GM19395 (cell line): ENCODE results near the gene SLAMF9.

Source experiments
- ATAC-seq: cut with Tn5 transposase; IDR thresholded peaks from one replicate; pipeline ENCODE4 v1.9.1; 2021; ENCODE audit warnings: mild to moderate bottlenecking, moderate library complexity; ENCODE audit not compliant: unreplicated experiment

SLAMF9 gene

GRCh38 chr1:159977364-159978106 lies 23.5 kb upstream of the SLAMF9 start:
- ATAC-seq, result no peak

DNA sequence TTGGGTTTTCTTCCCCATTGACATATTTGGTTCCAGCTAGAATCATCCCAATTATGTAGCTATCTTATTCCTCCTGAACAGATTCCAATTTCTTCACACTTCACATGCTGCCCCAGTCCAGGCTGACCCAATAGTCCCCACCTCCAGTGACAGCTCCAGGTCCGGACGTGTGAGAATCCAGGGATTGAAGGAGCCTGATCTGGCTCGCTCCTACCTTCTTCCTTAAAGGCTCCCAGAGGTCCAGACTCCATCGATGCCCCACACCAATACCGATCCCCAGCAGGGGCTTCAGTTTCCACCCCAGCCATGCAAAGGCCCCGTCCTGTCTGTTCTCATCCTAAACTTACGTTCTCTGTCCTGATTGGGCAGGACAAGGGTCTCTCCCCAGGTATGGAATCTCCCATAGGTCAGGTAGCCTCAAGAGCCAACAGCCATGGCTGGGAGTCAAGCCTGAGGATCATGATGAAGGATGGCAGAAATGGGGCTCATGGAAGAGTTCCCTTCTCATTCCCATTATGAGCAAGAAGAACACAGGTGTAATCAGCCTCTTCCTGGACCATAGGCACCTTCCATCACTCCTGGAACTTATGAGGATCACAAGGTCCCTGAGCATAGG lies 20.4 kb upstream of the SLAMF9 start:
- no peak for ATAC-seq

DNA sequence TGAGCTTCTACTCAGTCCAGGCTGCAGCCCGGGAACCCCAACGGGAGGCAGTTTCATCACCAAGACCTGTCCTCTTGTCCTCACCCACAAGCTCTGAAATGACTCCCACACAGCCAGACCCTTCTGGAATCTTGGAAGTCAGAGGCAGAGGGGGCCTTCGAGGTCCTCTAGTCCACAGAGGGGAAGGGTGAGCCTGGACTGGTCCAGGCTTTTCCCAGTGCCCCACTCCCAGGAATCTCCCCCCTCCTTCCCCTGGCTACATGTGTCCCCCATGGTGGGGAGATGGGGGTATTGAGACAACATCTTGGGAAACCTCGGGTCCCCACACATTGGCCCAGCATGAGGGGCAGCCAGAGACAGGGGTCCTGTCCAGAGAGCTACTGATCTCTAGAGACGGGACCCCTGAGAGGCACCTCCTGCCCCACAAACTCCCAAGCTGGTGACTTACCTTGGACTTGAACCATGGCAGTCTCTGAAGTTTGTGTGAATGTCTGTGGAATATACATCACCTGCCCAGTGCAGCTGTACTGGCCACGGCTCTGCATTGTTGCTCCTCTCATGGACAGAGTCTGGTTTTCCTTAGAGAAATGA lies 19.4 kb upstream of the SLAMF9 start:
- no peak for ATAC-seq

- no peak for ATAC-seq
These were observed 18.6 kb upstream of the SLAMF9 start for GRCh38 chr1:159972443-159973205.

GRCh38 chr1:159970932-159971342 lies 16.9 kb upstream of the SLAMF9 start:
- ATAC-seq, result no peak

GRCh38 chr1:159968901-159969300 lies 14.9 kb upstream of the SLAMF9 start:
- no peak for ATAC-seq

DNA sequence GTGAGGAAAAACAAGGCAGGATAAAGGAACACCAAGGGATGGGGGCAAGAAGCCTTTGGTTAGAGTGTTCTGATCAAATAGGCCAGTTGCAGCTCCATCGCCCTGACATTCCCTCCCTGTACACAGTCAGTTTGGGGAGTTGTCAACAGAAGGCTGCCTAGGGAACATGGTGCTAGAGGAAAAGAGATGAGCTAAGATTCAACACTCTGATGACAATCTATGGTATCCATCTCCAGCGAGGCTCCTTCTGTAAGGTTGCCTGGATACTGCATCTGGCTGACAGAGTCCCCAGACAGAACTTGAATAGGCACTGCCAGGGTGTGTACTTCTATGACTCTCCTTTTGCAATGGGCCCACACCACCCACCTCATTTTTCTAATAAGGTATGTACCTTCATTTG lies 11.2 kb upstream of the SLAMF9 start:
- ATAC-seq, result no peak

DNA sequence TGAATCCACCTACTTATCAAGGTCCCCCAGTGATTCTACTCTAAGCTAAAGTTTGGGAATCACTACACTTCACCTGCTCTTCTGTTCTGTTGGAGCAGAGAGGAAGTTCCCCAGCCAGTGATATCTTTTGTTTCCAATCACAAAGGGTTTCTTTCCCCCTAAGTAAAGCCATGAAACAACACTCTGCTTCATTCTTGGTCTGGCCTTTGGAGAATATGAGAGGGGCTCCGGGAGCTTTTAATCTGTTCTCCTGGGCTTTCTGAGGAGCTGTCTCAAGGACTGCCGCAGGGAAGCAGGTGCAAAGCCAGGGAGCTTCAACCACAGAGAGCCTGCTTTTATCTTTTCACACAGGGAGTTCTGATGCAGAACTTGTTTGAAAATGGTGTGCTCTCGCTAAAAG lies 10.1 kb upstream of the SLAMF9 start:
- no peak for ATAC-seq

DNA sequence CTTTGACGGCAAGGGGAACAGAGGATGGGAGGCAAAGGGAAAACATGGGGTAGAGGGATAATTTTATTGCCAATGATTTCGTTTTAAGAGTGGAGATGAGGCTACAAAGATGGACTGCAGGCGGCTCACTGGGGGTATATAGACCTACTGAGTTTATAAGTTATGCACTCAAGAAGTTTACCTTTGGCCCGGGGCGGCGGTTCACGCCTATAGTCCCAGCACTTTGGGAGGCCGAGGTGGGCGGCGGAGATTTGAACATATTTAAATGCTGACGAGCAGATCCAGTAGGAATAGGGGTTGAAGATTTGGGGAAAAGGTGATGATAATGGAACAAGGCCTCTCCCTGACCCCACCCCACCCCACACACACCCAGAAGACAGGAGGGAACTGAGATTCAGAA lies 8.1 kb upstream of the SLAMF9 start:
- no peak for ATAC-seq

DNA sequence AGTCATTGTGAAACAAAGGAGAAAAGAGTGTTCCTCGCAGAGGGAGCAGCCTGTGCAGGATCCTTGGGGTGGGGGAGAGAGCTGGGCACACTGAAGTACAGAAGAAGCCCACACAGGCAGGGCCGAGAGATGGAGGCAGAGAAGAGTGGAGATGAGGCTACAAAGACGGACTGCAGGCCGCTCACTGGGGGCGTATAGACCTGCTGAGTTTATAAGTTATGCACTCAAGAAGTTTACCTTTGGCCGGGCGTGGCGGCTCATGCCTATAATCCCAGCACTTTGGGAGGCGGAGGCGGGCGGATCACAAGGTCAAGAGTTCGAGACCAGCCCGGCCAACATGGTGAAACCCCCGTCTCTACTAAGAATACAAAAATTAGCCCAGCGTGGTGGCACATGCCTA lies 7.6 kb upstream of the SLAMF9 start:
- no peak for ATAC-seq

DNA sequence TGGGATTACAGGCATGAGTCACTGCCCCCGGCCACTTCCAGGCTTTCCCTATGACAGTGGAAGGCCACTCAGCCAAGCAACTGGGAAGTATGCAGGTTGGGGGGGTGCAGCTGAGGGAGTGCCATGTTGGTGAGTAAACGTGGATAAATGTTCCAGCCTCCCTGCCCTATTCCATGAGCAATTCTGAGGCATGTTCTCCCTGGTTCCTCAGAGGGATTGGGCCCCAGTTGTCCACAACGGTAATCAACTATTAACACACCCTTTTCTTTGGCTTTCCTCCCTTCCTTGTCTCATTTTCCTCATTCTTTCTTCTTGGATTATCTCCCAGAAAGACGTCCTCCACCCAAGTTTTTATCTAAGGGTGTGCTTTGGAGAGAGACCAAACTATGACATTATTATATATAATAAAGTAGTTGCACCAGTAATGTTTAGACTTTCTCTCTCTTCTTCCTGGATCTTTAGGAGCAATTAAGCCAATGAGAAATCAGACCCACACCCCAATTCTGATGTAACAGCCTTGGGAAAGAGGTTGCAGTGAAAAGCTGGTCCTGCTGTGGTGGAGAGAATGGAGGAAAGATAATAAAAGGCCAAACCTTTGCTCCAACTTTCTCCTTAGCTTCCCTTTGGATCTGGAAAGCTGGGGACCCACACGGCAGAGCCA lies 6.8 kb upstream of the SLAMF9 start:
- no peak for ATAC-seq

DNA sequence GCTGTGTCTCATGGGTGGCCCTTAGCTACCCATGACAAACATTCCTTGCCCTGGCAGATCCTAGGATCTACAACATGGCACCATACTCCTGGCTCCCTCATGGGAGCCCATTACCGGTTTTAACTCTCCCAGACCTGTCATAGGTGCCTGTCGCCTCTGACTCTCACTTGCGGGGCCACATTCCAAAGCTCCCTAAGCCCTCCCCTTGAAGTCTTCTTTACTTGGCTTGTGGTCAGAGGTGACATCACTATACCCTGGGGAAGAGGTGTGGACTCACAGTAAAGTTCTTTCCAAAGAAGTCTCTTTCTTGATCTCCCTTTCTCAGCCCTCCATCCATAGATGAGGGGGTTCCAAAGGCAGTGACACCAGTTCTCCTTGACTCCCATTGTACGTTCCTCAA lies 5.4 kb upstream of the SLAMF9 start:
- peak; percentile 17 for ATAC-seq

DNA sequence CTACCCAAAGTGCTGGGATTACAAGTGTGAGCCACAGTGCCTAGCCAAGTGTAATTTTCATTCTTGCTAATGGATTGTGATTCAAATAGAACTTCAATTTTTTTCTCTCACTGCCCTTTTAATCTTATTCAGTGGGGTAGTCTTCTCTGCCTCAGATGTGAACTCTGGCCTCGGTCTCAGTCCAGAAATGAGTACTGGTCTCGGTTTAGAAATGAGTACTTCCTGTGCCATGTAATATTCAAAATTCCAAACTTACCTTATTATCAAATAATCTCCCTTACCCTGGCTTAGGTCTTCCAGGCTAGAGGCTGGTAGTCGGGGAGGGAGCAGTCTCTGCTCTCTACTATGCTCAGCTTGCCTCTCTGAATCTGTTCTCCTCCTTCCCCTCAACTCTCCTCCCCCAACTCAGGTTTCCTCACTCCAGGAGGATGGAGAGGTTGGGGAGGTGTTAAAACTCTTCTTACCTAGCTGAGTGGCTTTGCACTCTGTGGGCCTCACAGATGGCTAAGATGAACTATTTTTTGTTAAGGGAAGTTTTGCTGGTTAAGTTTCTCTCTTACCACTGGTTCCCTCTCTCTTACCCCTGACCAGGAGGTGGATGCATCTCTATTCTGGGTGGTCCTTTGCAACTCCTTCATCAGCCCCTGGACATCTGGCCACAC lies 4.8 kb upstream of the SLAMF9 start:
- peak; percentile 72 for ATAC-seq

- no peak for ATAC-seq
These were observed 3.8 kb upstream of the SLAMF9 start for GRCh38 chr1:159957824-159958268.

DNA sequence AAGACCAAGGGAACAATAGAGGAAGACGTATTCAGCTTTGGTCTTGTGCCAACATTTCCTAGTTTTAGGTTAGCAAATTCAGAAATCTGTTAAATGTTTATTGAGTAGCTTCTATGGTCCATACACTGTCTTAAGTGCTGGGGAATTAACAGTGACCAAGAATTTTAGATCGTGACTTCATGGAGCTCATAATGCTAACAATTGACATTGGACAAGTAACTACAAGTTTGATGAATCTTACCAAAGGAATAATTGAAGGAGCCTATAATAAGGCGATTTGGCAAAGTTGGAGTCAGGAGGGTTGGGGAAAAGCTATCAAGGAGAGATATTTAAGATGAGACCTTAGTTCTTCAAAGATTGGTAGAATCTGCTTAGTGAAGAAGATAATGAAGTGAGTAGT lies 1.4 kb upstream of the SLAMF9 start:
- no peak for ATAC-seq

- no peak for ATAC-seq
These were observed 1.1 kb downstream of the SLAMF9 start for GRCh38 chr1:159952932-159953331.

DNA sequence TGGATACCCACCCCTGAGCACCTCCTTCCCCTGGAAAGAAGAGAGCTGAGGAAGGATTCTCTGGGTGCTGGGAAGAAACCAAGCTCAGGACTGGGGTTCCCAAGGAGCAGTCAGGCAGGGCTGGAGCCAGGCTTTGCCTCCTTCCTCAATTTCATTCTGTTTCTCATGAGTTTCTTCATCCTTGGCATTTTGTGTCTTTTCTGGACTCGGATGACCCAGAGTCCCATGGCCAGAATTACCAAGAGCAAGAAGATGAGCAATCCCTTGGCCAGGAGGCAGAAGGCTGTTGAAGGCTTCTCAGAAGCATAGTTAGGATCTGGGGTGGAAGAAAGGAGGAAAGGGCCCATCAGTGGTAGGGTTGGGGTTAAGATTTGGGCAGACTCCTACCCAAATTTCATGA lies 2.5 kb downstream of the SLAMF9 start:
- ATAC-seq, result no peak

GRCh38 chr1:159951016-159951415 lies 3.0 kb downstream of the SLAMF9 start:
- no peak for ATAC-seq

GRCh38 chr1:159949981-159950381 lies 4.1 kb downstream of the SLAMF9 start:
- no peak for ATAC-seq

DNA sequence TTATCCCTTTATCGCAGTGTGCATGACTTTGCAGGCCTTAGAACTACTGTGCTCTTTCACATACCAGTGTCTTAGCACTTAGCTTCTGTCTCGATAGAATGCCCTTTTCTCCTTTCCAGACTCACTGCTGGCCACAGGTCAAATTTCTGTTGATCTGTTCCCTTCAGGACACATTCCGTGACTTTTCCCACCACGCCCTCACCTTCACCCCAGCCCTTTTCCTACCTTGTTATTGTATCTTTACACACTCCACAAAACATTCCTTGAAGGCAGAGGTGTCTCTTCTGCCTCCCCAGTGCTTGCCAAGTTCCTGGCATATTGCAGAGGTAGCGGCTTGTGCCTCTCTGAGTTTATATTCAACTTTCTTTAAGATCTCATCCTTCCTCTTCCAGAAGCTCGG lies 4.9 kb downstream of the SLAMF9 start:
- no peak for ATAC-seq

- ATAC-seq, result no peak
These were observed 6.1 kb downstream of the SLAMF9 start for GRCh38 chr1:159947942-159948341.
